GM13976 (cell line): ENCODE results near the gene GALNT9.

ENCODE experiments used
- DNase-seq: peaks from one replicate; pipeline ENCODE4 v3.0.0; 2012; ENCODE audit warnings: low spot score
- CTCF ChIP-seq: IDR thresholded peaks from 2 replicates; pipeline ENCODE4 v1.5.1; 2012; ENCODE audit warnings: borderline replicate concordance, mild to moderate bottlenecking; ENCODE audit not compliant: insufficient read depth; ENCODE audit errors: extremely low read depth, missing control alignments, control extremely low read depth
- in situ Hi-C: fragments of 300-500 bp; cut with MboI; formaldehyde crosslinking; loops from one replicate; pipeline ENCODE4 v1.12.0; 2022; ENCODE audit warnings: low sequenced_read_pairs, mixed read lengths, inconsistent platforms; ENCODE audit not compliant: unreplicated experiment

Gene GALNT9

GRCh38 chr12:132237772-132238487, 91.5 kb downstream of the GALNT9 start:
- in situ Hi-C loops, result no loop called here
- no peak for DNase-seq
- no peak for TF ChIP-seq CTCF

DNA sequence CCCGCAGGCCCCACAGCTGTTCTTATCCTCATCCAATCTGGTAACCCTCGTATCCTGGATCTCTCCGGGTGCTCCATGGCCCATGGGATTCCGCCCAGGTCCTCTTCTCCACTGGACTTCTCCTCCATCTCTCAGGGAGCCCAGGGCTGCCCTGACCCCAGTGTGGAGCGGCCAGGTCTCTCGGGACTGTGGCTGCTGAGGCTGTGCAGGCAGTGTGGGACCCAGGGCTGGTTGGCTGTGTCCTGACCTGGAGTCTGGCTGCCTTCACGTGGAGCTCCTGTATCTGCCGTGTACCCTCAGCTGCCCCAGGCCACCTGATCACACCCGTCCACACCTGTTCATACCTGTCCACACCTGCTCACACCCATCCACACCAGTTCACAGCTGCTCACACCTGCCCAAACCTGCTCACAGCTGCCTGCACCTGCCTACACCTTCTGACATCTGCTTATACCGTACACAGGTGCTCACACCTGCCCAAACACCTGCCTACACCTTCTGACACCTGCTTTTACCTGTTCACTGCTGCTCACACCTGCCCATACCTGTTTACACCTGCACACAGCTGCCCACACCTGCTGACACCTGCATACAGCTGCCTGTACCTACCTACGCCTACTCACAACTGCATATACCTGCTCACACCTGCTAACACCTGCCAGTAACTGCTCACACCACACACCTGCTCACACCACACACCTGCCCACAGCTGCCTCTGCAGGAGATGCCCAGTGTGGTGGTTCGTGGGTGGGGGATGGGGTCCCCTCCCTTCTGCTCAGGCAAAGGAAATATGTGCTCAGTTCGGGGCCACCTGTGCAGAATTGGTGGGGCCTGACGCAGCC, 92.2 kb downstream of the GALNT9 start:
- DNase-seq, result no peak
- in situ Hi-C loops, result no loop called here
- no peak for TF ChIP-seq CTCF

- no peak for DNase-seq
Measured at GRCh38 chr12:132236129-132236929, 93.1 kb downstream of the GALNT9 start.

DNA sequence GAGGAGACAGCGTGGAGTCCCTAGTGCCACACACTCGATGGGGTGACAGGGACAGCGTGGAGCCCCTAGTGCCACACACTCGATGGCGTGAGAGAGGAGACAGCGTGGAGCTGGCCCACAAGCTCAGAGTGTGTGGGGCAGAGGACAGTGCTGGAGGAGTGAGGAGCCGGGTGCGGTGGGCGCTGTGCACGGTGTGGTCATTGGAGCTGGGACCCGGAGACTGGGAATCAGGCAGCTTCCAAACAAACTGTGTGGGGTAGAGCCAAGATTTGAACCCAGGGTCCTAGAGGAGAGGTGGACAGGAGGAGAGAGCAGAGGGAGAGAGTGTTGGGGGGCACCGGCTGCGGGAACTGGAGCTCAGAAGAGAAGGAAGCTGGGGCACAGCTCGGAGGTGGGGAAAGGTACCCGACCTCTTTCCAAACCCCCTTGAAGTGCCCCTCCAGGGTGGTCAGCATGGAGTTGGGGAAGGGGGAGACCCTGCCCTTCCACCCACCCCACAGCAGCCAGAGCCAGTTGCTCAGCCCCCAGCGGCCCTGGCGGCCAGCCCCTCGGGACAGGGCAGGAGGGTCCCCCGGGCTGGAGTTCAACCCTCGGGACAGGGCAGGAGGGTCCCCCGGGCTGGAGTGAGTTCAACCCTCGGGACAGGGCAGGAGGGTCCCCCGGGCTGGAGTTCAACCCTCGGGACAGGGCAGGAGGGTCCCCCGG, 94.1 kb downstream of the GALNT9 start:
- no peak for TF ChIP-seq CTCF
- in situ Hi-C loops, result no loop called here
- DNase-seq, result no peak

More at GRCh38 chr12:132236129-132236929, 93.1 kb downstream of the GALNT9 start:
- no peak for TF ChIP-seq CTCF
- in situ Hi-C loops, result no loop called here

- TF ChIP-seq CTCF, result no peak
- in situ Hi-C loops, result no loop called here
- DNase-seq, result no peak
Measured at GRCh38 chr12:132230381-132230780, 99.0 kb downstream of the GALNT9 start.

- TF ChIP-seq CTCF, result no peak
- no peak for DNase-seq
- in situ Hi-C loops, result no loop called here
Measured at GRCh38 chr12:132229926-132230325, 99.5 kb downstream of the GALNT9 start.
